ENCODE results near the gene RHBDL3. TPM values are rescaled to one million over a fixed set of nuclear protein-coding genes. Genes with fewer than 3 reads are reported as not detected.
A peak's percentile ranks its signal among the peaks of the same experiment; 100 is the strongest.

The RHBDL3 gene
- total and polyA plus RNA-seq, 2 experiments from 2014 or later: 0.28 to 0.70 TPM

DNA sequence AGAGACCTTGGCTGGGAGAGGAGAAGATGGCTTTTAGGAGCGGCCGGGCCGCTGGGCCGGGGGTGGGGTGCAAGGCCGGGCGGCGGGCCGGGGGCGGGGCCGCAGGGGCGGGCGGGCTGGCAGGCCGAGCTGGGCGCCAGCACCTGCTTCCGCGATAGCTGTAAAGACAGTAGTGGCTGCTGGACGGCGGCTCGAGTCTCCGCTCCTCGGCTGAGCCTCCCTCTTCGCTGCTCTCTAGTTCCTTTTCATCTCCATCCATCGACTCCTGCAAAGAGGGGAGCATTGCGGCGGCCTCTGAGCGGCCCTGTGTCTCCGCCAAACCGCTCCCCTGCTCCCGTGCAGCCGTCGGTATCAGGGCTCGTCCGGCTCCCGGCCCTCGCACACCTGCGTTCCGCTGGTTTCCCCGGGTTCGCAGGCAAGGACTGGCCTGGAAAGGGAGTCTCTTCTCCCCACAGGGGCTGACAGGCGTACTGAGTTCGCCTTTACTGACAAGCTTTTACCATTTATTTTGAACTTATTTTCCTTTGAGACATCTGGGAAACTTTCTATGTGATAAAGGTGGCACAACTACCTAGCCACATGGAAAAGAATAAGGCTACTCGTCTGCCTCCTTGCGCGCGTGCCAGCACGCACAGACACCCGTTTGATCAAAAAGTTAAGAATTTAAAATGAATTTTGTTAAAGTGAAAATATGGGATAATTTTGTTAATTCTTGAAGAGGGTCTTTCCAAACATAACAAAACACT is 76.4 kb downstream of the RHBDL3 start, which contains the start of gene C17orf75:
Gene C17orf75 (minus strand): TSS at position 317 of the 746 bp plus-strand sequence. CDS start 34 bp downstream, at position 283.
- Histone ChIP-seq H3K9me2 (replicated peaks; ENCODE audit: insufficient read depth) (no peaks in the 10 kb centered on the region), H3K27me3 (no peaks in the 10 kb centered on the region), H3K4me3 (peak within 1 kb of the TSS; percentile 49), H2AFZ (peak within 1 kb of the TSS; percentile 90), H3K9me3 (ENCODE audit: low read depth) (no peaks in the 10 kb centered on the region), H3K4me1 (ENCODE audit: insufficient read depth) (peaks cover 4% of the 10 kb centered on the region), H3K36me3 (replicated peaks; ENCODE audit: insufficient read depth, low read depth) (no peaks in the 10 kb centered on the region), H4K20me1 (ENCODE audit: insufficient read depth, poor library complexity, severe bottlenecking) (no peaks in the 10 kb centered on the region), H3K4me2 (peak within 1 kb of the TSS; percentile 76), H3K79me2 (peaks cover 7% of the 10 kb centered on the region), H3K27ac (peak within 1 kb of the TSS; percentile 61)
- no peak for TF ChIP-seq EZH2 (IDR thresholded peaks at IDR 0.05; ENCODE audit: borderline replicate concordance)
- no peak for TF ChIP-seq EZH2phosphoT487 (IDR thresholded peaks at IDR 0.05; ENCODE audit: low read depth, severe bottlenecking, unreplicated experiment)
- TF ChIP-seq, protein P1, sequence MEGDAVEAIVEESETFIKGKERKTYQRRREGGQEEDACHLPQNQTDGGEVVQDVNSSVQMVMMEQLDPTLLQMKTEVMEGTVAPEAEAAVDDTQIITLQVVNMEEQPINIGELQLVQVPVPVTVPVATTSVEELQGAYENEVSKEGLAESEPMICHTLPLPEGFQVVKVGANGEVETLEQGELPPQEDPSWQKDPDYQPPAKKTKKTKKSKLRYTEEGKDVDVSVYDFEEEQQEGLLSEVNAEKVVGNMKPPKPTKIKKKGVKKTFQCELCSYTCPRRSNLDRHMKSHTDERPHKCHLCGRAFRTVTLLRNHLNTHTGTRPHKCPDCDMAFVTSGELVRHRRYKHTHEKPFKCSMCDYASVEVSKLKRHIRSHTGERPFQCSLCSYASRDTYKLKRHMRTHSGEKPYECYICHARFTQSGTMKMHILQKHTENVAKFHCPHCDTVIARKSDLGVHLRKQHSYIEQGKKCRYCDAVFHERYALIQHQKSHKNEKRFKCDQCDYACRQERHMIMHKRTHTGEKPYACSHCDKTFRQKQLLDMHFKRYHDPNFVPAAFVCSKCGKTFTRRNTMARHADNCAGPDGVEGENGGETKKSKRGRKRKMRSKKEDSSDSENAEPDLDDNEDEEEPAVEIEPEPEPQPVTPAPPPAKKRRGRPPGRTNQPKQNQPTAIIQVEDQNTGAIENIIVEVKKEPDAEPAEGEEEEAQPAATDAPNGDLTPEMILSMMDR (IDR thresholded peaks at IDR 0.05; ENCODE audit: poor library complexity): no peak
- DNase-seq (ENCODE audit: low spot score): peak; percentile 84
- WGBS (ENCODE audit: low lambda C conversion rate, missing lambda C conversion rate): 11% methylated on average over 38 of the region's 47 CpGs

DNA sequence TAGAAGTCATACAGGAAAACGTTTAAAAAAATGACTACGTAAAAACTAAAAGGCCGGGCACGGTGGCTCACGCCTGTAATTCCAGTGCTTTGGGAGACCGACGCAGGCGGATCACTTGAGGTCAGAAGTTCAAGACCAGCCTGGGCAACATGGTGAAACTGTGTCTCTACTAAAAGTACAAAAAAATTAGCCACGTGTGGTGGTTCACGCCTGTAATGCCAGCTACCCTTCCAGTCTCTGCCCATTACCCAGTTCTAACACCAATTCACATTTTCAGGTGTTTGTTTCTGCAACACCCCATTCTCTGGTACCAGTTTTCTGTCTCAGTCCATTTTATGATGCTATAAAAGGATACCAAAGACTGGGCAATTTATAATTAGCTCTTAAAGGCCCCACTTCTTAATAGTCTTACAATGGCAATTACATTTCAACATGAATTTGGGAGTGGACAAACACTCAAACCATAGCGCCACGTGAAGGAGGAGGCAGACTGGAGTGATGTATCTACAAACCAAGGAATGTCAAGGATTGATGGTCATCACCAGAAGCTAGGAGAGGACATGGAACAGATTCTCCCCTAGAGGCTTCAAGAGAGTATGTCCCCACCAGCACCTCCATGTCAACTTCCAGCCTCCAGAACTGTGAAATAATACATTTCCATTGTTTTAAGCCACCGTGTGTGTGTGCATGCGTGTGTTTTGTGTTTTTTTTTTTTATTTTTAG is 77.1 kb downstream of the RHBDL3 start:
- H3K4me3 ChIP-seq: peak overlapping the region; percentile 49
- H3K27me3 ChIP-seq: no peaks in the 10 kb centered on the region
- no peaks in the 10 kb centered on the region for H3K9me3 ChIP-seq (ENCODE audit: low read depth)
- H3K27ac ChIP-seq: peak overlapping the region; percentile 61
- TF ChIP-seq, protein P1 (IDR thresholded peaks at IDR 0.05; ENCODE audit: poor library complexity): no peak
- TF ChIP-seq EZH2 (IDR thresholded peaks at IDR 0.05; ENCODE audit: borderline replicate concordance) (no peak), EZH2phosphoT487 (IDR thresholded peaks at IDR 0.05; ENCODE audit: low read depth, severe bottlenecking, unreplicated experiment) (no peak)
- H2AFZ ChIP-seq: peak overlapping the region; percentile 90
- H4K20me1 ChIP-seq (ENCODE audit: insufficient read depth, poor library complexity, severe bottlenecking): no peaks in the 10 kb centered on the region
- H3K4me2 ChIP-seq: peak overlapping the region; percentile 76
- H3K9me2 ChIP-seq (replicated peaks; ENCODE audit: insufficient read depth): no peaks in the 10 kb centered on the region
- no peaks in the 10 kb centered on the region for H3K36me3 ChIP-seq (replicated peaks; ENCODE audit: insufficient read depth, low read depth)
- peaks cover 4% of the 10 kb centered on the region for H3K4me1 ChIP-seq (ENCODE audit: insufficient read depth)
- no peak for DNase-seq (ENCODE audit: low spot score)
- WGBS (ENCODE audit: low lambda C conversion rate, missing lambda C conversion rate): 83% methylated on average over 14 of the region's 14 CpGs
- H3K79me2 ChIP-seq: peaks cover 7% of the 10 kb centered on the region

DNA sequence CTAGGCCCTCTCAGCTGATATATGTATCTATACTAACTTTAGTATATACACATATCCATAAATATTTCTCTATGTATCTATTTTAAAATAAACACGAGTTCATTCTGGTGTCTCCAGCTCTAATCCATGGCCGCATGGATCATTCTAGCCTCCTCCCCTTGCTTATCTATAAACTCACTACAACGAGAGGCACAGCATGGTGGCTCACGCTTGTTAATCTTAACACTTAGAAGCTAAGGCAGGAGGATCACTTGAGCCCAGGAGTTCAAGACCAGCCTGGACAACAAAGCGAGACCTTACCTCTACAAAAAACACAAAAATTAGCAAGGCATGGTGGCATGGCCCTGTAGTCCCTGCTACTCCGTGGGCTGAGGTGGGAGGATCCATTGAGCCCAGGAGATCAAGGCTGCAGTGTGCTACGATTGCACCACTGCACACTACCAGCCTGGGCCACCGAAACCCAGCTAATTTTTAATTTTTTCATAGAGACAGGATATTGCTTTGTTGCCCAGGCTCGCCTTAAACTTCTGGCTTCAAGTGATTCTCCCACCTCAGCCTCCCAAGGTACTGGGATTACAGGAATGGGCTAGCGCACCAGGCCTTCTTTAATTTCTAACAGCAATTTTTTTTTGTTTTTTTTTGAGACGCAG is 80.4 kb downstream of the RHBDL3 start:
- 85% methylated on average over 11 of the region's 11 CpGs for WGBS (ENCODE audit: low lambda C conversion rate, missing lambda C conversion rate)
- H3K79me2 ChIP-seq: peaks cover 21% of the 10 kb centered on the region
- H4K20me1 ChIP-seq (ENCODE audit: insufficient read depth, poor library complexity, severe bottlenecking): peaks cover 4% of the 10 kb centered on the region
- H3K27me3 ChIP-seq: no peaks in the 10 kb centered on the region
- peaks cover 9% of the 10 kb centered on the region for H3K4me1 ChIP-seq (ENCODE audit: insufficient read depth)
- no peaks in the 10 kb centered on the region for H3K9me2 ChIP-seq (replicated peaks; ENCODE audit: insufficient read depth)
- H3K9me3 ChIP-seq (ENCODE audit: low read depth): no peaks in the 10 kb centered on the region
- H3K4me2 ChIP-seq: no peak overlapping the region
- H3K4me3 ChIP-seq: no peak overlapping the region
- no peak overlapping the region for H3K27ac ChIP-seq
- DNase-seq (ENCODE audit: low spot score): no peak
- TF ChIP-seq, protein P1 (IDR thresholded peaks at IDR 0.05; ENCODE audit: poor library complexity): no peak
- no peak for TF ChIP-seq EZH2phosphoT487 (IDR thresholded peaks at IDR 0.05; ENCODE audit: low read depth, severe bottlenecking, unreplicated experiment)
- H2AFZ ChIP-seq: no peak overlapping the region
- H3K36me3 ChIP-seq (replicated peaks; ENCODE audit: insufficient read depth, low read depth): no peaks in the 10 kb centered on the region

Measured in hepatocyte (in vitro differentiated cells).